Fibroblast of gingiva (primary cell): ENCODE results near the gene CASQ2.

Experiments
- DNase-seq: peaks from one replicate; pipeline ENCODE4 v3.0.0-alpha.2; 2011; ENCODE audit warnings: low read depth

Gene CASQ2

GRCh38 chr1:115768549-115768948 lies at the start of gene CASQ2:
Gene CASQ2, minus strand, starts transcription at chr1:115768714. Its CDS starts 173 bp downstream, at chr1:115768541.
- DNase-seq = no peak

- DNase-seq = no peak
These were observed 47.2 kb upstream of the CASQ2 start for GRCh38 chr1:115815694-115816093.

GRCh38 chr1:115814685-115815398 lies 46.3 kb upstream of the CASQ2 start:
- no peak for DNase-seq

- DNase-seq = no peak
These were observed 45.2 kb upstream of the CASQ2 start for GRCh38 chr1:115813727-115814126.

- DNase-seq = no peak
These were observed 42.8 kb upstream of the CASQ2 start for GRCh38 chr1:115811140-115811828.

- DNase-seq = no peak
These were observed 42.1 kb upstream of the CASQ2 start for GRCh38 chr1:115810609-115811008.

GRCh38 chr1:115809847-115810246 lies 41.3 kb upstream of the CASQ2 start:
- no peak for DNase-seq

GRCh38 chr1:115809076-115809475 lies 40.6 kb upstream of the CASQ2 start:
- no peak for DNase-seq

- peak; percentile 61 for DNase-seq
These were observed 39.2 kb upstream of the CASQ2 start for GRCh38 chr1:115807723-115808122.

- no peak for DNase-seq
These were observed 37.1 kb upstream of the CASQ2 start for GRCh38 chr1:115805597-115805996.

GRCh38 chr1:115802416-115802815 lies 33.9 kb upstream of the CASQ2 start:
- DNase-seq = no peak

GRCh38 chr1:115797486-115797885 lies 29.0 kb upstream of the CASQ2 start:
- DNase-seq = no peak

- no peak for DNase-seq
These were observed 28.4 kb upstream of the CASQ2 start for GRCh38 chr1:115796897-115797296.

- DNase-seq = no peak
These were observed 27.5 kb upstream of the CASQ2 start for GRCh38 chr1:115796036-115796435.

GRCh38 chr1:115794976-115795639 lies 26.6 kb upstream of the CASQ2 start:
- DNase-seq = no peak

- no peak for DNase-seq
These were observed 24.6 kb upstream of the CASQ2 start for GRCh38 chr1:115793162-115793561.

- DNase-seq = no peak
These were observed 23.3 kb upstream of the CASQ2 start for GRCh38 chr1:115791816-115792215.

- DNase-seq = no peak
These were observed 22.3 kb upstream of the CASQ2 start for GRCh38 chr1:115790846-115791245.

GRCh38 chr1:115790356-115790755 lies 21.8 kb upstream of the CASQ2 start:
- no peak for DNase-seq

GRCh38 chr1:115783311-115783710 lies 14.8 kb upstream of the CASQ2 start:
- no peak for DNase-seq

GRCh38 chr1:115782571-115783281 lies 14.2 kb upstream of the CASQ2 start:
- DNase-seq = peak; percentile 49

GRCh38 chr1:115781851-115782250 lies 13.3 kb upstream of the CASQ2 start:
- DNase-seq = no peak
